NCI-H1092 treated with DMSO at 0.1 percent for 48 hours (cell line): ENCODE measurements around the gene ARFGEF2.
A peak's percentile ranks its signal among the peaks of the same experiment; 100 is the strongest.

Source experiments
- DNase-seq: peaks from one replicate; lab custom pipeline; 2025; lab: John Stamatoyannopoulos, UW

The ARFGEF2 gene

DNA sequence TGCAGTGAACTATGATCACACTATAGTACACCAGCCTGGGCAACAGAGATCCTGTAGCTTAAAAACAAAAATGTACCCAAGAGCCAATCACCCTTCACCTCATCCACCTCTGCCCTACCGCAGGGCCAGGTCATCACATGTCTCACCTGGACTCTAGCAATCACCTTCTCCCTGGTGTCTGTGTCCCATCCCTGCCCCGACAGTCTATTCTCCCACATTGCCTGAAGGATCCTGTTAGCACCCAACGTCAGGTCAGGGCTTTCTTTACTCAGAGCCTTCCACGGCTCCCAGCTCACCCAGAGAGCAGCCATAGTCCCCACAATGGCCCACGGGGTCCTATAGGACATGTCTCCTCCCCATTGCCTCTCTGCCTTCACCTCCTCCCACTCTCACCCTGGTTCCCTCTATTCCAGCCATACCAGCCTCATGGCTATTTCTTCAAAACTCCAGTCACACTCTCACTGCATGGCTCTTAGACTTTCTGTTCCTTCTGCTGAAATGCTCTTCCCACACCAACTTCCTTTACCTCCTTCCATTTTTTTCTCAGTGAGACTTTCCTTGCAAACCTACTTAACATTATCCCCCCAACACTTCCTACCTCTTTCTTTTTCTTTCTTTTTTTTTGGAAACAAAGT lies 22.5 kb upstream of the ARFGEF2 start:
- DNase-seq: no peak

DNA sequence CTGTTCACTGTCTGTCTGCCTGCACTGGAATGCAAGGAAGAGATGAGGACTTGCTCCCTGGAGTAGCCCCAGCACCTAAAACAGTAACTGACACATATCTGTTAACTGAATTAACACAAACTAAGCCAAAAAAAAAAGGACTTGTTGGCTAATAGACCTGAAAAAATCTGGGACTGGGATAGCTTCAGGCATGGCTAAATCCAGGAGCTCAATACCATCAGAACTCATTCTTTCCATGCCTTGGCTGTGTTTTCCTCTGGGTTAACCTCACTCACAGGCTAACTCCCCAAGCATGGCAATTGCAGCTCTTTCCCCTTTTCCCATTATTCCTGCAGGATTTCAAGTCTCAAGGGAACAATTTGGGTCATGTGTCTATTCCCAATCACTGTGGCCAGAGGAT lies 21.6 kb upstream of the ARFGEF2 start:
- DNase-seq: no peak

DNA sequence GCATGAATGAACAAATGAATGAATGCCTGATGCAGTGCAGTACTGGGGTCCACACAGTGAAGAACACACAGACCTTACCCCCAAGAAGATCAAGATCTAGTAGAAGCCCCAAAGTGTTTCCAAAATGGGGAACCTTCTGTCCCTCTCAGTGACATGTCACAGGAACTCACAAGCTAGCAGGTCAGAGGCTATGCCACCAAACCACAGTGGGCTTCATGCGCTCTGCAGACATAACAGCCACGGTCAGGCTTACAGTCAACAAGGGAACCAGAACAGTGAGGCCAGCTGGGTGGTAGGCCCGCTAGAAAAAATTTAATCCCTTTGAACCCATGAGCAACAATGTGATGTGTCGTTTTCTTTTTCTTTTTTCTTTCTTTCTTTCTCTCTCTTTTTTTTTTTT lies 20.2 kb upstream of the ARFGEF2 start:
- DNase-seq: no peak

DNA sequence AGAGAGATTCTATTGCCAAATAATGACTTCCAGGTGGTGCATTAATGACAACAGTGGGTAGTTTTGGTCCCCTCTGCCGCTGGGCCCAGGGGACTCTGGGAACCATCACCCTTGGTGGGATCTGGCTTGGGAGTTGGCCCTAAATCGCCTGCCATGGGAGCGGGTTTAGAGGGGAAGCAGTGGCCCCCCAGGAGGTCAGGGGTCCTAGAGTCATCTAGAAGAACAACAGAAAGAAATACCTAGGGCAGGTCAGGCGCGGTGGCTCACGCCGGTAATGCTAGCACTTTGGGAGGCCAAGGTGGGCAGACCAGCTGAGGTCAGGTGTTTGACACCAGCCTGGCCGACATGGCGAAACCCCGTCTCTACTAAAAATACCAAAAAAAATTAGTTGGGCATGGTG lies 17.8 kb upstream of the ARFGEF2 start:
- no peak for DNase-seq

DNA sequence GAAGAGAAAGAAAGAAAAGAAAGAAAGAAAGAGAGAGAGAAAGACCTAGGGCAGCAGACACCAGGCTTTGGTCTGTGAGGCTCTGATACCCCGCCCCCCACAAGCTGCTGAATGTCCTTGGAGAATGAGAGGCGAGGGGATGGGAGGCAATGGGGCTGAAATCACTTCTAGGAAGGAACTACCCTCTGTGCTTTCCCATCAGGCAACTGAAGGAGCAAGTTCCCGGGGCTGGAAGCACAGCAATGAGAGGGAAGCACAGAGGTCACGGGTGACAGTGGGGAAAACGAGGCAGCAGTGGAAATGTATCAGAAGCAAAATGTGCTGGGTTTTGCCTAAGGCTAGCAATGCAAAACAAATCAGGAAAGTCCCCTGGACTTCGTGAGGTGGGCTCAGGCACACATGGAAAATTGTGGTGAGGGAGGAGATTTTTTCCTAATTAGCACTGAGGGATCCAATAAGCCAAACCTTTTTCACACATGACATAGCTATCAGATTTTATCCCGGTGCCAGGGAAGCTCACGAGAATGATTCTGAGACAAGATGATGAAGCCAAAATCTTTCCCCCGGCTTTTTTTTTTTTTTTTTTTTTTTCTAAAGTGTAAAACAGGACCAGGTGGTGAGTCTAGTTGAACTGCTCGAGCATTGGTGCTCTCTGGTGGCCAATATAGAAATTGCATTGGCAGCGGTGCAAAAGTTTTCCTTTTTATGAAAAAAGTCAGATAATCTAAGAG lies 16.8 kb upstream of the ARFGEF2 start:
- DNase-seq: peak; percentile 32

DNA sequence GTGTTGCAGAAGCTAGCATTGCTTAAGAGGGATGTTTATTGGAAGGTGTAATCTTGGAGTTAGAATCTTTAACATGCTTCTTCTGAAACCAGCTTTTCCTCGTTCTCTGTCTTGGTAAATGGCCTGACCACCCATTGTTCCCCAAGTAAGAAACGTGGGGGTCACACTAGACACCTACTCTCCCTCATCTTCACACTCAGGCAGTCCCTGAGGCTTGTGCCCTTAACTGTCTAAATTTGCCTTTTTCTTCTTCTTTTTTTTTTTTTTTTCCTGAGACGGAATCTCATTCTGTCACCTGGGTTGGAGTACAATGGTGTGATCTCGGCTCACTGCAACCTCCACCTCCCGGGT lies 16.2 kb upstream of the ARFGEF2 start:
- DNase-seq: no peak

DNA sequence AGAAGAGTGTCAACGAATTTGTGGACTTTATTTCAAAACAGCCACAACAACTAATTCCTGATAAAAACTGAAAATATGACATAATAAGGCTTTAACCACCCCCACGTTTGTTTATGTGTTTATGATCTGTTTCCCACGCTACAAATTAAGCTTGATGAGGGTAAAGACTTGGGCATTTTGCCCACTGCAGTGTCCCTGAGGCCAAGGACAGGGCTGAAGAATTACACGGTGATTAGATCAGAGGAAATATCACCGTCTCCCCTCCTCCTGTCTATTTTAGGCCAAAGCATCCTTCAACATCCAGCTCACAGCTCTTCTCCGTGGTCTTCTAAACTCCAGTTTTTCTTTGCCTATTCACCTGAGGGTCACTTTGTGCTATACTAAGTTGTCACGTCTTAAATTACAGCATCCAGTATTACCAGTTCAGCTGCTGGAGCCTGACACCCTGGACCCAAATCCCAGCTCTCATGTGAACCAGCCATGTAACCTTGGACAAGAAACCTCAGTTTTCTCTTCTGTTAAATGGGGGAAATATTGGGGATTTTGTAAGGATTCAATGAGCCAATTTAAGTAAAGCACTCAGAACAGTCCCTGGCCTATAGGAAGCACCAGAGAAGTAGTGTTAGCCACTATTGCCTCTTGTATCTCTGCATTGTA lies 15.2 kb upstream of the ARFGEF2 start:
- DNase-seq: no peak

DNA sequence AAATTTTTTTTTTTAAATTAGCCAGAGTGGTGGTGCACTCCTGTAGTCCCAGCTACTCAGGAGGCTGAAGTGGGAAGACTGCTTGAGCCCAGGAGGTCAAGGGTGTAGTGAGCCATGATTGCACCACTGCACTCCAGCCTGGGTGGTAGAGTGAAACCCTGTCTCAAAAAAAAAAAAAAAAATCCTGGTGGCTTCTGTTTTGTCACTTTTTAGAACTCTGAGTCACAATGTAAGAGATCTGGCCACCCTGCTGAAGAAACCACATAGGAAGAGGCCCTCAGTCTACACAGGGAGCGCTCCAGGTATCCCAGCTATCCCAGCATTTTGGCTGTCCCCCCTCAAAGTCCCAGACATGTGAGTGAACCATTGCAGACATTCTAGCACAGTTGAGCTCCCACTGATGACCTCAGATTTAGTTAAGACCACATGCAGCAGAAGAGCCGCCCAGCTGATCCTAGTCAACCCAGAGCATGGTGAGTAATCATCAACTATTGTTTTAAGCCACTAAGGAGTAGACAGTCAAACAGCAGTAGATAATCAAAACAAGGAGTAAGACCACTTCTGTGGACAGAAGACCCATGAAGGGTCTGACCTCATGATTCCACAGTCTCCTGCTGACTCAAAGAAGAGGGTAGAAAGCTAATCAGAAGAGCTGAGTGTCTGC lies 12.7 kb upstream of the ARFGEF2 start:
- no peak for DNase-seq

DNA sequence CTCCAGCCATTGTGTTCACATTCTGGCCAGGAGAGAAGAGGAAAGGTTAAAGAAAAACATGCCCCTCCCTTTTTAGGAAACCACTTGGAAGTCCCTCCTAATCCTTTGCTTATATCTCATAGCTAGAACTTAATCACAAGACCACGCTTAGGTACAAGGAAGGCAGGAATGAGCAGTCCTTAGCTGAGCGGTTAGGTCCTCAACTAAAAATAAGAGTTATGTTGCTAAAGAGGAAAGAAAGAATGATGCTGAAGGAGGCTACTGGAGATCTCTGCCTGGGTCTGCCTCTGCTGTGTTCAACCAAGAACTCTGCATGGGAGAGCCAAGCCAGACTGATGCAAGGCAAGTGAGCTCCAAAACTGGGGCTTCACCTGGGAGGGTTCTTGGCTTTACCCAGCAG lies 11.6 kb upstream of the ARFGEF2 start:
- DNase-seq: no peak

DNA sequence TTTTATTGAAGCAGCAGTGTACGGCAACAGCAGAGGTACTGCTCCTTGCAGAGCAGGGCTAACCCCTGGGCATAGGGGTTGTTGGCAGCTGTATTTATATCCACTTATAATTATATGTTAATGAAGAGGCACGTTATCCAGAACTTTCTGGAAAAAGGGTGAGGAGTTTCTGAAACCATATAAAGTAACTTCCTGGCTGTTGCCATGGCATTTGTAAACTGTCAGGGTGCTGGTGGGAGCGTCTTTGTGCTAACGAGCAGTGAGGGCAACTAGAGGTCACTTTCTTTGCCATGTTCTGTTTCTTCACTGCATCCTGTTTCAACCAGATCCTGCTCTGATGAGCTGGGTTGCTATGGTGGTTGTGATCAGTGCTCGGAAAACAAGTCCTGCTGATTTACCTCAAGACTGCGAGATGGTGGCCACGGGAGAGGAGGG lies 11.1 kb upstream of the ARFGEF2 start:
- DNase-seq: no peak

DNA sequence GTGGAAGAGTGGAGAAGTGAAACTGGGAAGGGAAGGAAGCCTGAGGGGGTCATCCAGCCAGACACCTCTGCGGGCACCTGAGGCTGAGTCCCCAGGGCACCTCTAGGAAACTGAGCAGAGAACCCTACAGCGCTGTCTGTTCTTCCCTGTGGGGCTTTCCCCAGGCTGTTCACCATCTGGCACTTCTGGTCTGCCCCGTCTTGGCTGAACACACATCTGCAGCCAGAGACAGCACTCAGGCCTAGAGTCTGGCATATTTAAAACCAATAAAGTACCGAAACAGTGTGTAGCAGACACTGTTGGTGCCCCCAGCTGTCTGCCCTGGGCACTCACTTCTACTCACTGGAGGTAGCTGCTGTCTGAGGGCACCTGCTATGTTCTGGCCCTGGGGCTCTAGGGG lies 9.4 kb upstream of the ARFGEF2 start:
- no peak for DNase-seq

DNA sequence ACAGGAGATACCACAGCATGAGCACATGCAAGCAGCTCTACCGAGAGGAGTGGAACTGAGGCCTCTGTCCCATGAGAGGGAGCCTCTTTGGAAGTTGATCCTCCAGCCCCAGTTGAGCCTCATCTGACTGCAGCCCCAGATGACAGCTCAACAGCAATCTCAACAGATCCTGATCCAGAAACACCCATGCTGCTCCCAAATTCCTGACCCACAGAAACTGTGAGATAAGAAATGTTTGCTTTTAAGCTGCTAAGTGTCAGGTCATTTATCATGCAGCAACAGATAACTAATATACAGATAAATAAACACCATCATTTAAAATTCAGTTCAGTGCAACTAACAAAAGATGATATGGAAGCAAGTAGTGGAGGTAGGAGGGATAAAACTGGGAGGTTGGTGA lies 4.8 kb upstream of the ARFGEF2 start:
- no peak for DNase-seq

DNA sequence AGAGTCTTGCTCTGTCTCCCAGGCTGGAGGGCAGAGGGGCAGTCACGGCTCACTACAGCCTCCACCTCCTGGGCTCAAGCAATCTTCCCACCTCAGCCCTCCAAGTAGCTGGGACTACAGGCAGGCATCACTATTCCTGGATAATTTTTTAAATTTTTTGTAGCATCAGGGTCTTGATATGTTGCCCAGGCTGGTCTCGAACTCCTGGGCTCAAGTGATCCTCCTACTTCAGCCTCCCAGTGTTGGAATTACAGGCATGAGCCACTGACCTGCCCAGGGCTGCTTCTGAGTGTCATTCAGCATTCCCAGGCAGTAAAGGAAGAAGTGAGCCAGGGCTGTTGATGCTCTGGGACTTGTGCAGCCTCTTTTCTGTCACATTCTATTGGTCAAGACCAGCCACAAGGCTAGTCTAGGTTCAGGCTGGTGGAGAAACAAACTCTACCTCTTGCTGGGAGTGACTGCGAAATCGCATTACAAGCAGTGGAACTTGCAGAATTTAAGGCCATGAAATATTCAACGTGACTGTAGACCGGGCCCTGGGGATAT lies 2.1 kb upstream of the ARFGEF2 start:
- no peak for DNase-seq

DNA sequence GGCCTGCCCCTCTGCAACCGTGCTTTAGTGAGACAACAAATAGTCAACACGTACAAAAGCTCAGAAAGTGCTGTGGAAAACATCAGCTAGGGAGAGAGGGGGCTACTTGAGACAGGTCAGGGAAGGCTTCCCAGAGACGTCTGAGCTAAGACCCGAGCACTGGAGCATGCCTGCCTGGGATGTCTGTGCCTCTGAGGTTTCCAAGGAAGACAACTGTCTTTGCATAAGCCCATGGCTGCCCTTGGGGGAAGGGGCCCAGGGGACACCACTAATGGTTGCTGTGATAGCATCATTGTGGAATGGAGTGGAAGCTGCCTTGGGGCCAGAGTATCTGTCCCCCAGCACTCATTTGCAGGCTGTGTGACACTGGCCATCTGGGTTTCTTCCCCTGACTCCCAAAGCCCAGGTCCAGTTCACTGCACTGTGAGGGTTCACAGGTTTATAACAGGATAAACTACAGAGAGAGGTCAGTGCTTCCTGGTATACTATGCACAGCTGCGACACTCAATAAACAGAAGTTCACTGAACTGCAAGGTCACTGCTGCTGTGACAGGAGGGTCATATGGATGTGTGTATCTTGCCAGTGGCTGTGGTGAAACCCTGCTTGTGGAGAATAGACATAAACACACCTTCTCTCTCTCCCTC lies 1.5 kb upstream of the ARFGEF2 start:
- DNase-seq: no peak

DNA sequence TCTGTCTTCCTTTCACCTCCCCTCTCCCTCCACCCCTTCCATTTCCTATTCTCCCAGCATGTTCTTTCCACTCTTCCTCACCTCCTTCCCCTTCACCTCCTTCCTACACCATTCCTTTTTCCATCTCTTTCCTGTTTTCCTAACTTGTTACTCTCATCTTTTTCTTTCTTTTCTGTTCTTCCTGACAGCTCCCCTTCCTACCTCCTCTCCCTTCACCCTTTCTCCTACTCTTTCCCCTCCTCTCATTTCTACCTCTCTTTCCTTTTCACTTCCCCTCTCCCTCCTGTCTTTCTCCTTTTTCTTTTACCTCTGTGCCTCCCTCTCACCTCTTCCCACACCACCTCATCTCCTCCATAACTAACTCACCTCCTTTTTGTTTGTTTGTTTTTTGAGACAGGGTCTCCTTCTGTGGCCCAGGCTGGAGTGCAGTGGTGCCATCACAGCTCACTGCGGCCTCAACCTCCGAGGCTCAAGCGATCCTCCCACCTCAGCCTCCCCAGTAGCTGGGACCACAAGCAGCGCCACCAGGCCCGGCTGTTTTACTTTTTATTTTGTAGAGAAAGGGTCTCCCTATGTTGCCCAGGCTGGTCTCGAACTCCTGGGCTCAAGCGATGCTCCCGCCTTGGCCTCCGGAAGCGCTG lies 864 bp upstream of the ARFGEF2 start:
- no peak for DNase-seq

DNA sequence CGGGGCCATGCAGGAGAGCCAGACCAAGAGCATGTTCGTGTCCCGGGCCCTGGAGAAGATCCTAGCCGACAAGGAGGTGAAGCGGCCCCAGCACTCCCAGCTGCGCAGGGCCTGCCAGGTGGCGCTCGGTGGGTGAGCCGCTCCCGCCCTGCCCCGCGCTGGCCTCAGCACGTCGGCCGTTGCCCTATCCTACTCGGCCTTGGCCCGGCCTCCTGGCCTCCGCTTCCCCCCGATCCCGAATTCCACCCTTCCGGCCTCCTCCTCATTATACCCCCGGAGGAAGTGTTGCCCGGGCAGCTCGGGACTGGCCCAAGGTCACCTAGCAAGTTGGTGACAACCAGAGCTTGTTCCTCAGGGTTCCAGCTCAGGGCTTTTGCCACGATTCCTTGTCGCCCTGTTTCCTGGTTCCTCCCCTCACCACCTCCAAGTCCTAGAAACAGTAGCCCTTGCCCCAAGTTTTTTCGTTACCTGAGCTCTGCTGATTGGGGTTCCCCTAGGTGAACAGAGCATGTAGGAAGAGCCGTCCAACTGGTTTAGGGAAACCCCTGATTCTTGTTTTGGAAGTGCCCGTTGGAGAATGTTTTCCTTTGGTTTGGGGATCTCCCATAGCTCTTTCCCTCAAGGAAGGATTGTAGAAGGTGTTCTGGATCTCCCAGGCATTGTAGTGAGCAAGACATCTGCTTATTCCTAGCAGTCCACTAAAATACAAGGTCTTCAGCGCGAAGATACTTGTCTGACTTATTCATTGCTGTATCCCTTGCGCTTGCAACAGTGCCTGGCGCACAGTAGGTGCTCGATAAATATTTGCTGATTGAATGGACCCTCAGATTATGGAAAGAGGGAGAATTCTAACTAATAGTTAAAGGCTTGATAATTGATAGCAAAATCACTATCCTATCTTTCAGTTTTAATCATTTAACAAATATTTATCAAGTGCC lies 641 bp downstream of the ARFGEF2 start:
- peak; percentile 73 for DNase-seq

DNA sequence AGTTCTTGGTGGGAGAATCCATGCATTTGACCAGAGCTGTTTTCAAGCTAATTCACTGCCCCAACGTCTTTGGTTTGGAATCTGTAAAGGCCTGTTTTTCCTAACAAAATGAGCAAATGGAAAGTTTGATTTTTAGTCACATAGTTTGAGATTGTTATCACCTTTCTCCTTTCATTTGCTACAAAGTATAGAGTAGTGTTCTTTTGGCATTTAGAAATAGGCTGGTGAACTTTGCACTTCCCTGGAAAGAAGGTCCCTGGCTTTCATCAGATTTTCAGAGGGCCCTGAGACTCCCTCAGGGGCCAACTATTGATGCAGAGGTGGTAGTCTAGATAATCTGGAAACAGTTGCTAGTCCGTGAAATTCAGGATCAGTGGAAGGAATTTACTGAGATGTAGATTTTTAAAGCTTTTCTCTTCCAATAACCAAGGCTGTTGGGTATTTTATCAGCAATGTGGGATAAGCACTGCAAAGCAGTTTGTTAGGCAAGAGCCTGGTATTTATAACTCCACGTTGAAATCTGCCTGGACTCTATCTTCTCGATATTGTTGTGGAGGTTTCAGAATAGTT lies 1.7 kb downstream of the ARFGEF2 start:
- no peak for DNase-seq

DNA sequence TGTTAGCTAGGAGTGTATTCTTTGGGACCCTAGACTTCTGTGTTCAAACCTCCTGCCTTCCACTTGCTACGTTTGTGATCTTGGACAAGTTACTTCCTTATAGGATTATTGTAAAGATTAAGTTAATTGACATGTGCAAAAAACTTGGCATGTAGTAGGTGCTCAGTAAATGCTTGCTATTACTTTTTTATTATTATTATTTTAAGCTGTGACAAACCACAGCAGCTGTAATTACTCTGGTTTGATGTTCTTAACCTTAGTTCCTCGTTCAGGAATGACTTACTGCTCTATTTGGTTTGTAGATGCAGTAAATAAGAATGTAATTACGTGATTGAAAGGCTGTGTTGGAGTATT lies 3.2 kb downstream of the ARFGEF2 start:
- no peak for DNase-seq

DNA sequence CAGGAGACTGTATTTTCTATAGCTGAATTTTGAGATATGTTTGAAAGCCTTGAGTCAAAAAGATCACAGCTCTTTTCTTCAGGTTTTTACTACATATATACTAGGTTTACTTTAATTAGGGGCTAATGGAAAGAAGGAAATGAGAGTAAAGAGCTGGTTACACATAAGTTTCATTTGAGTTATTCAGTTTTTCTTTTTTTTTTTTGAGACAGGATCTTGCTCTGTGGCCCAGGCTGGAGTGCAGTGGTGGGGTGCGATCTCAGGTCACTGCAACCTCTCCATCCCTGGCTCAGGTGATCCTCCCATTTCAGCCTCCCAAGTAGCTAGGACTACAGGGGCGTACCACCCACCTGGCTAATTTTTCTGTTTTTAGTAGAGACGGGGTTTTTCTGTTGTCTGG lies 4.8 kb downstream of the ARFGEF2 start:
- no peak for DNase-seq

DNA sequence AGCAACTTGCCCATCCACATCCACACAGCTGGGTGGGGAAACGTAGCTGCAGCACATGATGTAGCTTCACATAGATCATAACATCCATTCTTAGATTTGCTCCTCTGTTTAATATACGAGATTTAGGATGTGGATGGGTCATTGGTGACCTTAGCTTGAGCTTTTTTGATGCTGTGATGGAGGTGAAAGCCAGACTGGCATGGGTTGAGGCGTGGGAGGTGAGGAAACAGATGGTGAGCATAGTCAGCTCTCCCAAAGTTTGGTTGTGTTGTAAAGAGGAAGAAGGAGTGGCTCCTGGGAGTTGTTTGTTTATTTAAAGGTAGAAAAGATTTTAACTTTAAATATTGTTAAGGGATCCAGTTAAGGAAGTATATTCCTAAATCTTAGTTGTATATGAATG lies 5.3 kb downstream of the ARFGEF2 start:
- no peak for DNase-seq
